WTC11 (cell line): Measurements from ENCODE around the gene FNBP1L. TPM values are rescaled to one million over a fixed set of nuclear protein-coding genes. Genes with fewer than 3 reads are reported as not detected.
A peak's percentile ranks its signal among the peaks of the same experiment; 100 is the strongest.

Source experiments
- ATAC-seq: fragments of 200-7000 bp; cut with Tn5 transposase; 2 replicates; pipeline ENCODE4 v1.10.0; 2021; ENCODE audit warnings: mild to moderate bottlenecking, moderate library complexity
- CTCF ChIA-PET: fragments of 300-600 bp; sonication (Branson Sonifier 250); formaldehyde crosslinking; loops from one replicate; lab custom pipeline; 2021; ENCODE audit warnings: antibody characterized with exemption; lab: Charles Lee
- POLR2A ChIA-PET: fragments of 350-600 bp; sonication (Branson Sonifier 250); formaldehyde crosslinking; loops from one replicate; lab custom pipeline; 2021; ENCODE audit warnings: antibody characterized with exemption; lab: Charles Lee
- DNase-seq: peaks from one replicate; pipeline ENCODE4 v3.0.0; 2021; ENCODE audit warnings: low spot score
- H3K27ac Mint-ChIP-seq: 2 replicates; pipeline ENCODE4 v1.8.0; 2021; ENCODE audit warnings: mixed read lengths
- H3K27me3 Mint-ChIP-seq: 2 replicates; pipeline ENCODE4 v1.8.0; 2021; ENCODE audit warnings: low read depth, mild to moderate bottlenecking, moderate library complexity, mixed read lengths
- H3K36me3 Mint-ChIP-seq: 2 replicates; pipeline ENCODE4 v1.8.0; 2021; ENCODE audit warnings: mixed read lengths
- H3K4me1 Mint-ChIP-seq: 2 replicates; pipeline ENCODE4 v1.8.0; 2022; ENCODE audit warnings: mixed read lengths
- H3K4me3 Mint-ChIP-seq: 2 replicates; pipeline ENCODE4 v1.8.0; 2021; ENCODE audit warnings: mild to moderate bottlenecking, moderate library complexity, mixed read lengths
- H3K9me3 Mint-ChIP-seq: 2 replicates; pipeline ENCODE4 v1.8.0; 2021; ENCODE audit warnings: mixed read lengths
- ATF1 ChIP-seq: sonication (generic); formaldehyde crosslinking; IDR thresholded peaks from 2 replicates; pipeline ENCODE4 v1.8.1; 2023; ENCODE audit warnings: mild to moderate bottlenecking, moderate library complexity, missing genetic modification reagents
- ATF2 ChIP-seq: sonication (generic); formaldehyde crosslinking; IDR thresholded peaks from 2 replicates; pipeline ENCODE4 v1.8.1; 2022; ENCODE audit warnings: low read depth, missing genetic modification reagents, borderline replicate concordance
- CTCF ChIP-seq: fragments of 200-600 bp; IDR thresholded peaks from 2 replicates; pipeline ENCODE4 v1.8.0; 2022; ENCODE audit warnings: antibody characterized with exemption
- E2F1 ChIP-seq: sonication (generic); formaldehyde crosslinking; IDR thresholded peaks from 2 replicates; pipeline ENCODE4 v1.8.0; 2022; ENCODE audit warnings: mild to moderate bottlenecking, missing genetic modification reagents
- ELF4 ChIP-seq: sonication (generic); formaldehyde crosslinking; IDR thresholded peaks from 2 replicates; pipeline ENCODE4 v1.8.1; 2022; ENCODE audit warnings: low read depth, mild to moderate bottlenecking, moderate library complexity, missing genetic modification reagents
- HMGA2 ChIP-seq: fragments of 250-450 bp; sonication (Bioruptor Pico); IDR thresholded peaks from 2 replicates; pipeline ENCODE4 v1.4.0; 2021; ENCODE audit warnings: mild to moderate bottlenecking, moderate library complexity
- HMGXB4 ChIP-seq: sonication (generic); formaldehyde crosslinking; IDR thresholded peaks from 2 replicates; pipeline ENCODE4 v1.8.1; 2023; ENCODE audit warnings: mild to moderate bottlenecking, moderate library complexity, missing genetic modification reagents
- IRF1 ChIP-seq: sonication (generic); formaldehyde crosslinking; IDR thresholded peaks from 2 replicates; pipeline ENCODE4 v1.8.0; 2023; ENCODE audit warnings: missing genetic modification reagents
- MLX ChIP-seq: sonication (generic); formaldehyde crosslinking; IDR thresholded peaks from 2 replicates; pipeline ENCODE4 v1.8.1; 2023; ENCODE audit warnings: mild to moderate bottlenecking, missing genetic modification reagents, moderate library complexity
- NR2C2 ChIP-seq: sonication (generic); formaldehyde crosslinking; IDR thresholded peaks from 2 replicates; pipeline ENCODE4 v1.8.0; 2022; ENCODE audit warnings: mild to moderate bottlenecking, missing genetic modification reagents
- ZMAT4 ChIP-seq: fragments of 250-450 bp; sonication (Bioruptor Pico); IDR thresholded peaks from 2 replicates; pipeline ENCODE4 v1.9.0; 2021; ENCODE audit warnings: mild to moderate bottlenecking
- ZNF121 ChIP-seq: sonication (generic); formaldehyde crosslinking; IDR thresholded peaks from 2 replicates; pipeline ENCODE4 v1.8.0; 2023; ENCODE audit warnings: missing genetic modification reagents
- ZNF263 ChIP-seq: sonication (generic); formaldehyde crosslinking; IDR thresholded peaks from 2 replicates; pipeline ENCODE4 v1.8.1; 2022; ENCODE audit warnings: low read depth, mild to moderate bottlenecking, moderate library complexity, missing genetic modification reagents
- total RNA-seq: library from RNA; stranded (reverse); gene quantifications from 3 replicates; pipeline ENCODE4 v1.2.3, GENCODE V29; 2021

Gene FNBP1L
- total RNA-seq, 1 experiment from 2014 or later, result 79.1 TPM

- Mint-ChIP-seq H3K27me3 (no peaks in the 10 kb centered on the region), H3K27ac (no peak overlapping the region), H3K4me3 (no peak overlapping the region)
- ATAC-seq, result peak; percentile 45
- TF ChIP-seq ZNF263 (no peak), ELF4 (no peak)
- TF ChIP-seq, all 79 proteins: peak for 0
- H3K4me1 Mint-ChIP-seq, result no peaks in the 10 kb centered on the region
- POLR2A ChIA-PET, result interaction anchor here (0.6 kb wide), 1 partner anchor 195 kb away, joined by 3 read pairs; no protein-coding TSS in a partner anchor
- CTCF ChIA-PET, result interaction anchor here (1.3 kb wide), 1 partner anchor 90 kb away, joined by 3 read pairs; no protein-coding TSS in a partner anchor
- peak; percentile 37 for DNase-seq
- peaks cover 3% of the 10 kb centered on the region; the same call in 1 of the 2 replicates for H3K36me3 Mint-ChIP-seq
- peaks cover 10% of the 10 kb centered on the region for H3K9me3 Mint-ChIP-seq
Observed at GRCh38 chr1:93435443-93435842, 12.5 kb upstream of the FNBP1L start.

GRCh38 chr1:93436496-93436895, 11.4 kb upstream of the FNBP1L start:
- Mint-ChIP-seq H3K4me3 (no peak overlapping the region), H3K36me3 (peaks cover 3% of the 10 kb centered on the region; the same call in 1 of the 2 replicates), H3K27me3 (no peaks in the 10 kb centered on the region), H3K9me3 (peaks cover 10% of the 10 kb centered on the region), H3K4me1 (no peaks in the 10 kb centered on the region), H3K27ac (no peak overlapping the region)
- CTCF ChIA-PET, result interaction anchor here (0.5 to 1.4 kb wide), 2 partner anchors 11 to 132 kb away, joined by 3 to 7 read pairs; partner anchors contain the start of gene FNBP1L
- no peak for TF ChIP-seq IRF1 (CRISPR knock-in tag)
- peak; percentile 93; the same call in 1 of the 2 replicates for TF ChIP-seq HMGA2 (CRISPR knock-in tag)
- no peak for DNase-seq
- ATAC-seq, result no peak
- POLR2A ChIA-PET, result no interaction called here

- Mint-ChIP-seq H3K27ac (no peak overlapping the region), H3K9me3 (peaks cover 10% of the 10 kb centered on the region), H3K4me1 (peaks cover 8% of the 10 kb centered on the region), H3K36me3 (peaks cover 3% of the 10 kb centered on the region; the same call in 1 of the 2 replicates), H3K4me3 (no peak overlapping the region), H3K27me3 (no peaks in the 10 kb centered on the region)
- DNase-seq (no peak), ATAC-seq (0 out of 2 replicates have a peak, but pooled peaks have one; percentile 15)
- ChIA-PET POLR2A (no interaction called here), CTCF (interaction anchor here (1.4 kb wide), 1 partner anchor 9 kb away, joined by 7 read pairs; the partner anchor contains the start of gene FNBP1L)
- TF ChIP-seq CTCF (peak; percentile 45; the same call in 1 of the 2 replicates), ZNF121 (no peak)
Observed at GRCh38 chr1:93437976-93438605, 9.8 kb upstream of the FNBP1L start.

GRCh38 chr1:93438716-93439115, 9.2 kb upstream of the FNBP1L start:
- peaks cover 10% of the 10 kb centered on the region for H3K4me1 Mint-ChIP-seq
- H3K27me3 Mint-ChIP-seq, result no peaks in the 10 kb centered on the region
- ChIA-PET POLR2A (no interaction called here), CTCF (no interaction called here)
- no peak overlapping the region for H3K4me3 Mint-ChIP-seq
- H3K36me3 Mint-ChIP-seq, result peaks cover 3% of the 10 kb centered on the region; the same call in 1 of the 2 replicates
- no peak for TF ChIP-seq E2F1
- TF ChIP-seq ZNF121, result no peak
- TF ChIP-seq HMGXB4, result no peak
- TF ChIP-seq ATF2, result no peak
- TF ChIP-seq MLX (CRISPR knock-in tag), result no peak
- TF ChIP-seq ATF1 (CRISPR knock-in tag), result no peak
- no peak for TF ChIP-seq NR2C2 (CRISPR knock-in tag)
- TF ChIP-seq ZMAT4 (CRISPR knock-in tag), result no peak
- H3K9me3 Mint-ChIP-seq, result peaks cover 10% of the 10 kb centered on the region
- ATAC-seq, result no peak
- no peak for DNase-seq
- H3K27ac Mint-ChIP-seq, result no peak overlapping the region
